Prostate gland (tissue), 2 donors: ENCODE data around the gene GPR31.

Experiments
- CTCF ChIP-seq, 4 experiments: fragments of 200-600 bp in 2 of 4; fragments of 450-650 bp in 2 of 4; sonication (generic) in 2 of 4; IDR thresholded peaks; 1 replicate in 3 of 4; 2 replicates in 1 of 4; pipeline ENCODE4 v1.5.1; 2016 to 2019; ENCODE audit warnings: antibody characterized with exemption in 4 of 4, mild to moderate bottlenecking in 2 of 4, moderate library complexity in 2 of 4
- POLR2A ChIP-seq: fragments of 450-650 bp; IDR thresholded peaks from one replicate; pipeline ENCODE4 v1.6.1; 2016; ENCODE audit warnings: antibody characterized with exemption, mild to moderate bottlenecking

- TF ChIP-seq POLR2A: no peak
- no peak for TF ChIP-seq CTCF (IDR thresholded peaks at IDR 0.05)
These were observed 4.2 kb downstream of the GPR31 start for GRCh38 chr6:167153521-167153959.
